ENCODE data around the gene TMEM97.
"Not testable (repeated sequence)": the region's sequence is repeated elsewhere in the genome, so short reads cannot be mapped to it uniquely, and the experiment has no call there.

Gene TMEM97

GRCh38 chr17:28290703-28291102 is 28.3 kb upstream of the TMEM97 start:
- in situ Hi-C loops (cut with MboI; ENCODE audit: low sequenced_read_pairs, unreplicated experiment), result no loop called here
- TF ChIP-seq, protein P1, sequence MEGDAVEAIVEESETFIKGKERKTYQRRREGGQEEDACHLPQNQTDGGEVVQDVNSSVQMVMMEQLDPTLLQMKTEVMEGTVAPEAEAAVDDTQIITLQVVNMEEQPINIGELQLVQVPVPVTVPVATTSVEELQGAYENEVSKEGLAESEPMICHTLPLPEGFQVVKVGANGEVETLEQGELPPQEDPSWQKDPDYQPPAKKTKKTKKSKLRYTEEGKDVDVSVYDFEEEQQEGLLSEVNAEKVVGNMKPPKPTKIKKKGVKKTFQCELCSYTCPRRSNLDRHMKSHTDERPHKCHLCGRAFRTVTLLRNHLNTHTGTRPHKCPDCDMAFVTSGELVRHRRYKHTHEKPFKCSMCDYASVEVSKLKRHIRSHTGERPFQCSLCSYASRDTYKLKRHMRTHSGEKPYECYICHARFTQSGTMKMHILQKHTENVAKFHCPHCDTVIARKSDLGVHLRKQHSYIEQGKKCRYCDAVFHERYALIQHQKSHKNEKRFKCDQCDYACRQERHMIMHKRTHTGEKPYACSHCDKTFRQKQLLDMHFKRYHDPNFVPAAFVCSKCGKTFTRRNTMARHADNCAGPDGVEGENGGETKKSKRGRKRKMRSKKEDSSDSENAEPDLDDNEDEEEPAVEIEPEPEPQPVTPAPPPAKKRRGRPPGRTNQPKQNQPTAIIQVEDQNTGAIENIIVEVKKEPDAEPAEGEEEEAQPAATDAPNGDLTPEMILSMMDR (IDR thresholded peaks at IDR 0.05; ENCODE audit: borderline replicate concordance, control extremely low read depth, extremely low read depth, insufficient read depth, missing control alignments), result no peak
- no peak for DNase-seq (ENCODE audit: low spot score)

- in situ Hi-C loops (cut with MboI; ENCODE audit: low sequenced_read_pairs, unreplicated experiment), result no loop called here
- no peak for DNase-seq (ENCODE audit: low spot score)
- TF ChIP-seq, protein P1 (IDR thresholded peaks at IDR 0.05; ENCODE audit: borderline replicate concordance, control extremely low read depth, extremely low read depth, insufficient read depth, missing control alignments), result no peak
These were observed 27.1 kb upstream of the TMEM97 start for GRCh38 chr17:28291780-28292330.

- DNase-seq (ENCODE audit: low spot score); in situ Hi-C loops (cut with MboI; ENCODE audit: low sequenced_read_pairs, unreplicated experiment): not testable (repeated sequence)
These were observed 26.1 kb upstream of the TMEM97 start for GRCh38 chr17:28292878-28293277.

DNA sequence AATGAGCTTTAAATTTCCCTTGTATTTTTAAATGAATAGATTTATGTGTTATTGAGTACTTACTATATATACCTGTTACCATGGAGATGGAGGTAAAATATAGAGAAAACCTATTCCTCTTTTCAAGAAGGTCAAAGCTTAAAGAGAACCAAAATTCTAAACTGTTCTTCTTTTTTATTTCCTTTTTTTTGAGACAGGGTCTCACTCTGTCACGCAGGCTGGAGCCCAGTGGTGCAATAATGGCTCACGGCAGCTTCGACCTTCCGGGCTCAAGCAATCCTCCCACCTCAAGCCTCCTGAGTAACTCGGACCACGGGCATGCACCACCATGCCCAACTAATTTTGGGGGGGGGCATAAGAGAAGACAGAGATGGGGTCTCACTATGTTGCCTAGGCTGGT is 25.0 kb upstream of the TMEM97 start:
- in situ Hi-C loops (cut with MboI; ENCODE audit: low sequenced_read_pairs, unreplicated experiment), result no loop called here
- TF ChIP-seq, protein P1 (IDR thresholded peaks at IDR 0.05; ENCODE audit: borderline replicate concordance, control extremely low read depth, extremely low read depth, insufficient read depth, missing control alignments), result no peak
- no peak for DNase-seq (ENCODE audit: low spot score)

DNA sequence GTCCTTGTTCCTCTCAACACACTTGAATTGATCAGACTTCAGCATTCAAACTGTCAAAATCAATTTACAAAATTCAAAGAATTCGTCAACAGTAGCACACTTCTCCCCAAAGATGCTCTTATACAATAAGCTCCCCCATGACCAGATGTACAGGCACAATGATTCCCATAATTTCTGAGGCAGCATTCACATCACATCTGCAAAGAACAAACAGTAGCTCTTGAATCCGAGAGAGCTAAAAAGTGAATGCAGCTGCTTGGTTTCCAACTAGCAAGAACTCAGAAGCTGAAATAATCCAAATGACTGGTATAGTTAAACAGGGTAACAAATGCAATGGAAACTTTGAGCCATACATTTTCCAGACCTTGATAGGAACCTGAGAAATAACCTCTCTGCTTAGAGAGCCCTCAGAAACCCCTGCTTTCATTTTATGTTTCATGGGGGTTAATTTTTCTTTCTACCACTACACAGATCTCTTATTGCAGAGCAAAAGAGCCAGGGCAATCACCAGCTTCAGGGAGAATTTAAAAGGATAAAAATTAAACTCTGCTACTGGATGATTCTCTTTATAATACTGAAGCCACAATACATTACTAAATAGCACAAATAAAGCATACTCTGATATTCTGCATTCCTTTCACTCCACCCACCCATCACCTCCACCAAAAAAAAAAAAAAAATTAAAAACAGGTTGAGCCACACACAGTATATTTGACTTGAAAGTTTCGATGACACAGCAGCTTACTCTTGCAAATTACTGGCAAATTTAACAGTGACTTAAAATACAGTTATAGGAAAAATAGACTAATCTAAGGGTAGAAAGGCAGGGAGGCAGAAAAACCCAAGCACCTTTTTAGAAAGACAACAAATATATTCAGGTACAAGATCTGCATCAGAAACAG is 23.1 kb upstream of the TMEM97 start:
- TF ChIP-seq, protein P1 (IDR thresholded peaks at IDR 0.05; ENCODE audit: borderline replicate concordance, control extremely low read depth, extremely low read depth, insufficient read depth, missing control alignments), result no peak
- in situ Hi-C loops (cut with MboI; ENCODE audit: low sequenced_read_pairs, unreplicated experiment), result no loop called here
- no peak for DNase-seq (ENCODE audit: low spot score)

GRCh38 chr17:28298449-28298848 is 20.6 kb upstream of the TMEM97 start:
- TF ChIP-seq, protein P1 (IDR thresholded peaks at IDR 0.05; ENCODE audit: borderline replicate concordance, control extremely low read depth, extremely low read depth, insufficient read depth, missing control alignments), result no peak
- in situ Hi-C loops (cut with MboI; ENCODE audit: low sequenced_read_pairs, unreplicated experiment), result no loop called here
- no peak for DNase-seq (ENCODE audit: low spot score)

DNA sequence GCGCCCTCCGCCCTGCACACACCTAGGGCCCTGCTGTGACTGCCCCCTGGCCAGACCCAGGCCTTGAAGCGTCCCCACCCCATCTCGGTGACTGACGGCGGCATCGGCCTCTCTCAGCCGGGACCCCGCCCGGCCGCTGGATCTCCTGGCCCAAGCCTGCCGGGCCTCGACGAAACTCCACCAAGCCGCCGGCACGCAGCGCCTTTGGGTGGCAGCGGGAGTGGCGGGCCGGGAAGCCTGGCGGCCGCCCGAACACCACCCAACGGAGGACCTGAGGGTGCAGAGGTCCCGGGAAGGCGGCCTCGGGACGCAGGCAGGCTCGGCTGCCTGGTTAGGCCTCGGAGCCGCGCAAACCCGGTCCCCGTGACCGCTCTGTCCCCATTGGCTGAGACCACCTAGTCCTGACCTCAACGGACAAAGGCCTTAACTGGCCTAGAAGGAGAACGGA is 12.0 kb upstream of the TMEM97 start:
- TF ChIP-seq, protein P1 (IDR thresholded peaks at IDR 0.05; ENCODE audit: borderline replicate concordance, control extremely low read depth, extremely low read depth, insufficient read depth, missing control alignments), result no peak
- in situ Hi-C loops (cut with MboI; ENCODE audit: low sequenced_read_pairs, unreplicated experiment), result no loop called here
- no peak for DNase-seq (ENCODE audit: low spot score)
